ENCODE data around the gene SLC26A9. TPM values are rescaled to one million over a fixed set of nuclear protein-coding genes. Genes with fewer than 3 reads are reported as not detected.
A peak's percentile ranks its signal among the peaks of the same experiment; 100 is the strongest.

SLC26A9 gene, protein sequence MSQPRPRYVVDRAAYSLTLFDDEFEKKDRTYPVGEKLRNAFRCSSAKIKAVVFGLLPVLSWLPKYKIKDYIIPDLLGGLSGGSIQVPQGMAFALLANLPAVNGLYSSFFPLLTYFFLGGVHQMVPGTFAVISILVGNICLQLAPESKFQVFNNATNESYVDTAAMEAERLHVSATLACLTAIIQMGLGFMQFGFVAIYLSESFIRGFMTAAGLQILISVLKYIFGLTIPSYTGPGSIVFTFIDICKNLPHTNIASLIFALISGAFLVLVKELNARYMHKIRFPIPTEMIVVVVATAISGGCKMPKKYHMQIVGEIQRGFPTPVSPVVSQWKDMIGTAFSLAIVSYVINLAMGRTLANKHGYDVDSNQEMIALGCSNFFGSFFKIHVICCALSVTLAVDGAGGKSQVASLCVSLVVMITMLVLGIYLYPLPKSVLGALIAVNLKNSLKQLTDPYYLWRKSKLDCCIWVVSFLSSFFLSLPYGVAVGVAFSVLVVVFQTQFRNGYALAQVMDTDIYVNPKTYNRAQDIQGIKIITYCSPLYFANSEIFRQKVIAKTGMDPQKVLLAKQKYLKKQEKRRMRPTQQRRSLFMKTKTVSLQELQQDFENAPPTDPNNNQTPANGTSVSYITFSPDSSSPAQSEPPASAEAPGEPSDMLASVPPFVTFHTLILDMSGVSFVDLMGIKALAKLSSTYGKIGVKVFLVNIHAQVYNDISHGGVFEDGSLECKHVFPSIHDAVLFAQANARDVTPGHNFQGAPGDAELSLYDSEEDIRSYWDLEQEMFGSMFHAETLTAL
- total RNA-seq (2021) (0.98 and 1.0 TPM in 2 replicates), Bru-seq, nascent RNA (percentile 34 among the genes with signal in this experiment), BruChase-seq, experiment 1, labeled RNA remaining after a 2-hour chase (percentile 29 among the genes with signal in this experiment), BruChase-seq, experiment 2, labeled RNA remaining after a 6-hour chase (percentile 31 among the genes with signal in this experiment)
- long read RNA-seq: 0 reads

DNA sequence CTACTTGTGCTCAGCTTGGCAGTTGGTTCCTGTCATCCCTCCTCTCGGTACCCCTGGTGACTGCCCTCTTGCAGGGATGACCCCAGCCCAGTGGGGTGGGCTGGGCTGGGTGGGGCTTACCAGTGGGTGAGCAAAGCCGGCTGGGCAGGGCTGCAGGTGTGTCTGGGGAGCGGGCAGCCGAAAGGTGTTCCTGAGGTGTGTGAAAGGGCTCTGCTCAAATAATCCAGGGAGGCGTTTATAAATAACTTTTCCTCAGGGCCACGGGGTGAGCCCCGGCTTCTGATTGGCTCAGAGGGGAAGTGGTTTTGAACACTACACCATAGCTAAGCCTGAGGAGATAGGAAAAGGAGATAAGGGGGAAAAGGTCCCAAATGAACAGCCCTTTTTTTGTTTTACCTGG is at the start of gene SLC26A9:
Gene SLC26A9, minus strand, starts transcription at position 212 of the 400 bp plus-strand sequence. CDS start 7,636 bp downstream, outside the sequence.
- no peaks in the 10 kb centered on the region for H3K36me3 ChIP-seq (ENCODE audit: low read depth)
- no TSS peak for BruUV-seq (replicated peaks)
- DNase-seq: peak in 1 of 2 experiments; percentile 18
- H3K27ac ChIP-seq: no peak within 1 kb of the TSS
- CTCF ChIA-PET: interaction anchor here (1.0 to 1.3 kb wide), 2 partner anchors 25 to 34 kb away, joined by 3 read pairs; no protein-coding TSS in a partner anchor
- POLR2A ChIA-PET (ENCODE audit: unreplicated experiment): interaction anchor here (0.6 kb wide), 1 partner anchor 23 kb away, joined by 8 read pairs; no protein-coding TSS in a partner anchor
- no peak within 1 kb of the TSS for H2AFZ ChIP-seq
- peaks cover 9% of the 10 kb centered on the region for H3F3A ChIP-seq (ENCODE audit: insufficient read depth, low read depth)
- H4K20me1 ChIP-seq (ENCODE audit: insufficient read depth): no peaks in the 10 kb centered on the region
- H3K79me2 ChIP-seq (ENCODE audit: low read depth): no peaks in the 10 kb centered on the region
- peaks cover 12% of the 10 kb centered on the region; the same call in 1 of the 2 replicates for H3K27me3 ChIP-seq (ENCODE audit: insufficient read depth, low read depth)
- no peaks in the 10 kb centered on the region for H3K9me3 ChIP-seq (ENCODE audit: insufficient read depth, low read depth)
- TF ChIP-seq EZH2 (IDR thresholded peaks at IDR 0.05; ENCODE audit: low read depth) (no peak), CTCF (conservative IDR thresholded peaks at IDR 0.05) (no peak)
- intact Hi-C loops (cut with micrococcal nuclease; ENCODE audit: unreplicated experiment): no loop called here
- peaks cover 58% of the 10 kb centered on the region for H3K4me1 ChIP-seq (replicated peaks; ENCODE audit: insufficient read depth)
- H3K4me3 ChIP-seq: no peak within 1 kb of the TSS
- no peaks in the 10 kb centered on the region for H3K9me2 ChIP-seq (ENCODE audit: insufficient read depth)
- peak within 1 kb of the TSS; percentile 0; the same call in 1 of the 2 replicates for H3K4me2 ChIP-seq

DNA sequence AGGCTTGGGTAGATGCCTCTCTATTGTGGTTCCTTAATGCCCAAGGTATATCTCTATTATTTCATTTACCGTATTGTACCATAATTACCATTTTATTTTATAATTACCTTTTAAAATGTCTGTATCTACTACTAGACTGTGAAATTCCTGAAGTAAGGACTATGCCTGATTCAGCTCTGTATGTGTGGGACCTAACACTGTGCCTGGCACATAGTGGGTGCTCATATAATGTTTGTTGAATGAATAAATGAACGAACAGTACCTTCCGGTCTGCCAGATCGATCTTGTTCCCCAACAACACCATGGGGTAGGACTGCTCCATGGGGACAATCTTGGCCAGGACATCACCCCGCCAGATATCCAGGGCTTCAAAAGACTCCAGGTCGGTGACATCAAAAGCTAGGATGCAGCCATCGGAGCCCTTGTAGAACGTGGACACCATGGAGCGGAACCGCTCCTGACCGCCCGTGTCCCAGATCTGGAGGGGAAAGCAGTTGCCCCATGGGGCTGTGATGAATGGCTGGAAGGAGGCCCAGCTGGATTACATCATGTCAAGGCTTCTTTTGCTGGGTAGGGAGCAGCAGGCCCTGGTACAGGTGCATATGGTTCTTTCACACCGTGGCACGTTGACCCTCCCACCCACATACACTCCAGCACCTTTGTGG is 49.1 kb upstream of the SLC26A9 start:
- Histone ChIP-seq H3K27ac (no peak overlapping the region), H3K27me3 (ENCODE audit: insufficient read depth, low read depth) (no peaks in the 10 kb centered on the region), H3K36me3 (ENCODE audit: low read depth) (no peaks in the 10 kb centered on the region), H3K4me1 (replicated peaks; ENCODE audit: insufficient read depth) (no peaks in the 10 kb centered on the region), H3K4me3 (no peak overlapping the region), H3K9me3 (ENCODE audit: insufficient read depth, low read depth) (no peaks in the 10 kb centered on the region), H2AFZ (no peak overlapping the region), H3F3A (ENCODE audit: insufficient read depth, low read depth) (no peaks in the 10 kb centered on the region), H3K79me2 (ENCODE audit: low read depth) (no peaks in the 10 kb centered on the region), H4K20me1 (ENCODE audit: insufficient read depth) (no peaks in the 10 kb centered on the region), H3K4me2 (no peak overlapping the region), H3K9me2 (ENCODE audit: insufficient read depth) (no peaks in the 10 kb centered on the region)
- no TSS peak for BruUV-seq (replicated peaks)
- intact Hi-C loops (cut with micrococcal nuclease; ENCODE audit: unreplicated experiment): no loop called here
- no peak for DNase-seq
- no peak for TF ChIP-seq EZH2 (IDR thresholded peaks at IDR 0.05; ENCODE audit: low read depth)
- no peak for TF ChIP-seq CTCF (conservative IDR thresholded peaks at IDR 0.05)
- CTCF ChIA-PET: interaction anchor here (0.5 kb wide), 1 partner anchor 9 kb away, joined by 4 read pairs; no protein-coding TSS in a partner anchor
- POLR2A ChIA-PET (ENCODE audit: unreplicated experiment): interaction anchor here (0.7 kb wide), 1 partner anchor 478 kb away, joined by 4 read pairs; the partner anchor contains the start of gene IKBKE

- Histone ChIP-seq H3K36me3 (ENCODE audit: low read depth) (no peaks in the 10 kb centered on the region), H3K4me1 (replicated peaks; ENCODE audit: insufficient read depth) (no peaks in the 10 kb centered on the region), H3K4me2 (no peak overlapping the region), H3K4me3 (no peak overlapping the region), H3K9me2 (ENCODE audit: insufficient read depth) (no peaks in the 10 kb centered on the region), H3K79me2 (ENCODE audit: low read depth) (no peaks in the 10 kb centered on the region), H3K27ac (no peak overlapping the region), H3K27me3 (ENCODE audit: insufficient read depth, low read depth) (no peaks in the 10 kb centered on the region), H4K20me1 (ENCODE audit: insufficient read depth) (no peaks in the 10 kb centered on the region), H3F3A (ENCODE audit: insufficient read depth, low read depth) (no peaks in the 10 kb centered on the region), H2AFZ (no peak overlapping the region), H3K9me3 (ENCODE audit: insufficient read depth, low read depth) (no peaks in the 10 kb centered on the region)
- ChIA-PET CTCF (no interaction called here), POLR2A (ENCODE audit: unreplicated experiment) (interaction anchor here (0.7 kb wide), 1 partner anchor 19 kb away, joined by 5 read pairs; no protein-coding TSS in a partner anchor)
- TF ChIP-seq CTCF (conservative IDR thresholded peaks at IDR 0.05) (no peak), EZH2 (IDR thresholded peaks at IDR 0.05; ENCODE audit: low read depth) (no peak)
- BruUV-seq (replicated peaks): no TSS peak
- intact Hi-C loops (cut with micrococcal nuclease; ENCODE audit: unreplicated experiment): no loop called here
- no peak for DNase-seq
Observed at GRCh38 chr1:205991237-205991636, 48.0 kb upstream of the SLC26A9 start.
